Osteoblast (primary cell): Measurements from ENCODE around the gene SEC61A1. TPM values are rescaled to one million over a fixed set of nuclear protein-coding genes. Genes with fewer than 3 reads are reported as not detected.

Experiments used
- DNase-seq: peaks from one replicate; pipeline ENCODE4 v3.0.0; 2011; ENCODE audit warnings: low spot score, mixed read lengths; ENCODE audit not compliant: insufficient read length; ENCODE audit errors: missing footprints
- H2AFZ ChIP-seq: 2 replicates; pipeline ENCODE4 v1.6.0; 2011; ENCODE audit warnings: mild to moderate bottlenecking, low read length
- H3K27ac ChIP-seq: 2 replicates; pipeline ENCODE4 v1.5.1; 2011; ENCODE audit warnings: mild to moderate bottlenecking, low read depth, low read length, moderate library complexity
- H3K27me3 ChIP-seq: 2 replicates; pipeline ENCODE4 v1.6.0; 2012; ENCODE audit warnings: mild to moderate bottlenecking, control low read depth, inconsistent platforms, low read length, moderate library complexity; ENCODE audit not compliant: insufficient read depth
- H3K36me3 ChIP-seq: 2 replicates; pipeline ENCODE4 v1.5.1; 2011; ENCODE audit warnings: mild to moderate bottlenecking, low read length, control low read depth, moderate library complexity; ENCODE audit not compliant: insufficient read depth
- H3K4me1 ChIP-seq: 2 replicates; pipeline ENCODE4 v1.5.1; 2011; ENCODE audit warnings: mild to moderate bottlenecking, low read length, control low read depth, moderate library complexity; ENCODE audit not compliant: insufficient read depth
- H3K4me2 ChIP-seq: 2 replicates; pipeline ENCODE4 v1.6.0; 2011; ENCODE audit warnings: mild to moderate bottlenecking, low read length; ENCODE audit not compliant: insufficient read depth
- H3K4me3 ChIP-seq: fragments of 200-600 bp; sonication (generic); 3 replicates; pipeline ENCODE4 v1.5.1; 2012; ENCODE audit warnings: mild to moderate bottlenecking, low read length, inconsistent platforms; ENCODE audit not compliant: insufficient read depth
- H3K79me2 ChIP-seq: 2 replicates; pipeline ENCODE4 v1.6.0; 2012; ENCODE audit warnings: mild to moderate bottlenecking, low read length, control low read depth, inconsistent platforms; ENCODE audit not compliant: insufficient read depth
- H3K9me3 ChIP-seq: 2 replicates; pipeline ENCODE4 v1.5.1; 2011; ENCODE audit warnings: low read depth, low read length, control low read depth
- H4K20me1 ChIP-seq: 2 replicates; pipeline ENCODE4 v1.6.0; 2012; ENCODE audit warnings: mild to moderate bottlenecking, low read length, control low read depth; ENCODE audit not compliant: insufficient read depth
- total RNA-seq: library from RNA; depleted of rRNA; stranded (reverse); fragments of >200 nt; gene quantifications from 2 replicates; pipeline ENCODE4 v1.2.3, GENCODE V29; 2012
- TF ChIP-seq, protein P1 (sequence below): IDR thresholded peaks from 2 replicates; pipeline ENCODE4 v1.5.1; 2011; ENCODE audit warnings: mild to moderate bottlenecking, low read depth, low read length, moderate library complexity; ENCODE audit errors: extremely low read depth

The SEC61A1 gene
- total RNA-seq, 1 donor = 355 TPM

DNA sequence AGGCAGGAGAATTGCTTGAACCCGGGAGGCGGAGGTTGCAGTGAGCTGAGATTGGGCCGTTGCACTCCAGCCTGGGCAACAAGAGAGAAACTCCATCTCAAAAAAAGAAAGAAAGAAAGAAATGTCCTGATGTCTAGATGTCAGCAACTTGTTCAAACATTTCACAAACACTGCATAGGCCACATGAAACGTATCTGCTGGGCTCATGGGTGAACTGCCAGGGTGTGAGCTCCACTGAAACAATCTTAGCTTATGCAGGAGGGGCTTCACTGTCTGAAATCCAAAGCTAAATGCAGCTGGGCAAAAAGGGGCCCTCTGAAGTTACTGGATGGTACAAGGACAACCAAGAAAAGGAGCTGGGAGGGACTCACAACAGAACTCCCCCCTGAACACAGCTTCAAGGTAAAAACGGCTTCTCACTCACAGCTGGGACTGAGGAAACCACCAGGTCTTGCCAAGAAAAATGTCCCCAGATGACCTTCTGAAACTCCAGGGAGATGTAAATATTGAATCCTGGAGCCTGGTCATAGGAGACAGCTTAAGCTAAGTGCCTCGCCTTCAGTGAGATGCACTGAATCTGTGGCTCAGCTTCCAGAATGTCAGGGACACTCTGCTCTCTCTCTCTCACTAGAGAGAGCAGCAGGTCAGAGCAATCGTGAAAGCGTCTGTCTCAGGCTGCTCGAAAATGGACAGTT is 31.9 kb downstream of the SEC61A1 start:
- Histone ChIP-seq H3K4me3 (no peak overlapping the region), H4K20me1 (peaks cover 16% of the 10 kb centered on the region), H3K27me3 (no peaks in the 10 kb centered on the region), H3K4me1 (peaks cover 28% of the 10 kb centered on the region), H3K36me3 (peaks cover 26% of the 10 kb centered on the region), H2AFZ (no peak overlapping the region), H3K79me2 (no peaks in the 10 kb centered on the region), H3K9me3 (no peaks in the 10 kb centered on the region), H3K27ac (no peak overlapping the region), H3K4me2 (no peak overlapping the region)
- TF ChIP-seq, protein P1, sequence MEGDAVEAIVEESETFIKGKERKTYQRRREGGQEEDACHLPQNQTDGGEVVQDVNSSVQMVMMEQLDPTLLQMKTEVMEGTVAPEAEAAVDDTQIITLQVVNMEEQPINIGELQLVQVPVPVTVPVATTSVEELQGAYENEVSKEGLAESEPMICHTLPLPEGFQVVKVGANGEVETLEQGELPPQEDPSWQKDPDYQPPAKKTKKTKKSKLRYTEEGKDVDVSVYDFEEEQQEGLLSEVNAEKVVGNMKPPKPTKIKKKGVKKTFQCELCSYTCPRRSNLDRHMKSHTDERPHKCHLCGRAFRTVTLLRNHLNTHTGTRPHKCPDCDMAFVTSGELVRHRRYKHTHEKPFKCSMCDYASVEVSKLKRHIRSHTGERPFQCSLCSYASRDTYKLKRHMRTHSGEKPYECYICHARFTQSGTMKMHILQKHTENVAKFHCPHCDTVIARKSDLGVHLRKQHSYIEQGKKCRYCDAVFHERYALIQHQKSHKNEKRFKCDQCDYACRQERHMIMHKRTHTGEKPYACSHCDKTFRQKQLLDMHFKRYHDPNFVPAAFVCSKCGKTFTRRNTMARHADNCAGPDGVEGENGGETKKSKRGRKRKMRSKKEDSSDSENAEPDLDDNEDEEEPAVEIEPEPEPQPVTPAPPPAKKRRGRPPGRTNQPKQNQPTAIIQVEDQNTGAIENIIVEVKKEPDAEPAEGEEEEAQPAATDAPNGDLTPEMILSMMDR = no peak
- DNase-seq = no peak

DNA sequence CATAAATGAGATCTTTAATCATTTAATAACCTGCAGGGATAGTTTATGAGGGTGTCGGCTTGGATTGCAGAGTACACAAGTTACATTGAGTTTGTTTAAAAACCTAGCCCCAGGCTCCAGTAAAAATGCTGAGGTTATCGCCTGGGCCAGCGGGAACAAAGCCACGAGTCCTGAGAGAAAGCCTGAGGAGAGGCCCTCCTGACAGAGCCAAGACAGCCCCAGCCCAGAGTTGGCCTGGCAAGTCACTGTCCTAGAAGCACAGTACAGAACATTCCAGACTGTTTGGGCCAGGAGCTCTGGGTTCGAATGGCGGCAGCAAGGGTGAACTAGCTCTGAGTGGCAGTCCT is 32.4 kb downstream of the SEC61A1 start:
- Histone ChIP-seq H3K27me3 (no peaks in the 10 kb centered on the region), H3K79me2 (no peaks in the 10 kb centered on the region), H3K36me3 (peaks cover 21% of the 10 kb centered on the region), H3K4me3 (no peak overlapping the region), H4K20me1 (peaks cover 11% of the 10 kb centered on the region), H3K9me3 (no peaks in the 10 kb centered on the region), H2AFZ (no peak overlapping the region), H3K4me1 (peaks cover 26% of the 10 kb centered on the region), H3K4me2 (no peak overlapping the region), H3K27ac (no peak overlapping the region)
- TF ChIP-seq, protein P1 = no peak
- DNase-seq = no peak

DNA sequence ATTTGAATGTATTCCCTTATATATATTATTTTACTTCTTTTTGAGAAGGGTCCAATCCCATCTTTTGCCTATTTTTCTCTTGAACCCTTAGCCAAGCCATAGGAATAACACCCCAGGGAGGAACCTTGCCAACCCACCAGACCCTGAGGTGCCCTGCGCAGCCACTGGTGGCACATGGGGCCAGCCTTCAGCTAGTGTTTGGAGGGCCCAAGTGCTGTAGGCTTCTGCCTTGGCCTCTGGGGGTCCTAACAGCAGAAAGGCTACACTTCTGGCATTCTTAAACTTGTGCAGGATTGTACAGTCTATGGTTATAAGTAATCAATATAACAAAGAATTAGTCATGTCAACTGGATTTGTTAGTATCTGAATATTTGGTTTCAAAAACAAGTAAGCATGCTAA is 36.9 kb downstream of the SEC61A1 start:
- no peaks in the 10 kb centered on the region for H4K20me1 ChIP-seq
- no peak for DNase-seq
- H2AFZ ChIP-seq = no peak overlapping the region
- no peak overlapping the region for H3K27ac ChIP-seq
- peaks cover 13% of the 10 kb centered on the region for H3K36me3 ChIP-seq
- peaks cover 3% of the 10 kb centered on the region for H3K79me2 ChIP-seq
- H3K27me3 ChIP-seq = no peaks in the 10 kb centered on the region
- no peaks in the 10 kb centered on the region for H3K4me1 ChIP-seq
- H3K4me2 ChIP-seq = no peak overlapping the region
- H3K4me3 ChIP-seq = no peak overlapping the region
- TF ChIP-seq, protein P1 = no peak
- no peaks in the 10 kb centered on the region for H3K9me3 ChIP-seq

DNA sequence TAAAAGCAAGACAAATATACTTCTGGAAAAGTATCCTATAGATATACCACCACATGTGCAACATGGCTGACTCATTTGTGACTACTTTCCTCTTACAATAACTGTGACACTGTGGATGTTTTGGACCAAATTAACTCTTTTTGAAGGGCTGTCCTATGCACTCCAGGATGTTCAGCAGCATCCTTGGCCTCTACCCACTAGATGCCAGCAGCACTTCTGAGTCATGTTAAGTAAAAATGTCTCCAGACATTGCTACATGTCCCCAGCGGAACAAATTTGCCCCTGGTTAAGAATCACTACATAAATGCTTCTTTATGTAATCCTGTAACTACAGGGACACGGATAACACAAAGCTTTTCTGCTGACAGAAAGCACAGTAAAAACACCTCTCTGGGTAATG is 39.3 kb downstream of the SEC61A1 start:
- Histone ChIP-seq H3K36me3 (peaks cover 15% of the 10 kb centered on the region), H3K4me1 (peaks cover 12% of the 10 kb centered on the region), H3K79me2 (peaks cover 3% of the 10 kb centered on the region), H4K20me1 (no peaks in the 10 kb centered on the region), H2AFZ (no peak overlapping the region), H3K9me3 (no peaks in the 10 kb centered on the region), H3K4me3 (no peak overlapping the region), H3K27ac (no peak overlapping the region), H3K27me3 (no peaks in the 10 kb centered on the region), H3K4me2 (no peak overlapping the region)
- no peak for DNase-seq
- TF ChIP-seq, protein P1 = no peak
